ENCODE results near the gene MZF1. TPM values are rescaled to one million over a fixed set of nuclear protein-coding genes. Genes with fewer than 3 reads are reported as not detected.
"Not testable (repeated sequence)": the region's sequence is repeated elsewhere in the genome, so short reads cannot be mapped to it uniquely, and the experiment has no call there.

Gene MZF1
- total RNA-seq, 1 donor from 2014 or later = 15.8 TPM

DNA sequence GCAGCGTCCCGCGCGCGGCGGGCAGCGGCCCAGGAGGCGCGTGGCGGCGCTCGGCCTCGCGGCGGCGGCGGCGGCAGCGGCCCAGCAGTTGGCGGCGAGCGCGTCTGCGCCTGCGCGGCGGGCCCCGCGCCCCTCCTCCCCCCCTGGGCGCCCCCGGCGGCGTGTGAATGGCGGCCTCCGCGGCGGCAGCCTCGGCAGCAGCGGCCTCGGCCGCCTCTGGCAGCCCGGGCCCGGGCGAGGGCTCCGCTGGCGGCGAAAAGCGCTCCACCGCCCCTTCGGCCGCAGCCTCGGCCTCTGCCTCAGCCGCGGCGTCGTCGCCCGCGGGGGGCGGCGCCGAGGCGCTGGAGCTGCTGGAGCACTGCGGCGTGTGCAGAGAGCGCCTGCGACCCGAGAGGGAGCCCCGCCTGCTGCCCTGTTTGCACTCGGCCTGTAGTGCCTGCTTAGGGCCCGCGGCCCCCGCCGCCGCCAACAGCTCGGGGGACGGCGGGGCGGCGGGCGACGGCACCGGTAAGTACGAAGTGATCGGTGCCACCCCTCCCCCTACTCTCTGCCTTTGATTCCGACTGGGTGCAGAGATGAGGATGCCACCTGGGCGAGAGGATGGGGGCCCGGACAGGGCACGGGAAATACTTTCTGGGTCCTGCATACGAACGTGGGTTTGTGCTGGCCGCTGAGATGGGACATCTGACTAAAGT is 28.4 kb downstream of the MZF1 start:
- peaks cover 20% of the 10 kb centered on the region for H3K36me3 Mint-ChIP-seq (ENCODE audit: low read depth)
- peak overlapping the region; percentile 92 for H3K4me3 Mint-ChIP-seq (ENCODE audit: unreplicated experiment)
- H3K27ac Mint-ChIP-seq (ENCODE audit: unreplicated experiment) = peak overlapping the region; percentile 100
- H3K9me3 Mint-ChIP-seq (ENCODE audit: low read depth) = no peaks in the 10 kb centered on the region
- H3K27me3 Mint-ChIP-seq (ENCODE audit: low read depth) = peaks cover 5% of the 10 kb centered on the region
- DNase-seq (ENCODE audit: low spot score) = peak; percentile 83
- peaks cover 24% of the 10 kb centered on the region for H3K4me1 Mint-ChIP-seq (ENCODE audit: low read depth)
- TF ChIP-seq, protein P1, sequence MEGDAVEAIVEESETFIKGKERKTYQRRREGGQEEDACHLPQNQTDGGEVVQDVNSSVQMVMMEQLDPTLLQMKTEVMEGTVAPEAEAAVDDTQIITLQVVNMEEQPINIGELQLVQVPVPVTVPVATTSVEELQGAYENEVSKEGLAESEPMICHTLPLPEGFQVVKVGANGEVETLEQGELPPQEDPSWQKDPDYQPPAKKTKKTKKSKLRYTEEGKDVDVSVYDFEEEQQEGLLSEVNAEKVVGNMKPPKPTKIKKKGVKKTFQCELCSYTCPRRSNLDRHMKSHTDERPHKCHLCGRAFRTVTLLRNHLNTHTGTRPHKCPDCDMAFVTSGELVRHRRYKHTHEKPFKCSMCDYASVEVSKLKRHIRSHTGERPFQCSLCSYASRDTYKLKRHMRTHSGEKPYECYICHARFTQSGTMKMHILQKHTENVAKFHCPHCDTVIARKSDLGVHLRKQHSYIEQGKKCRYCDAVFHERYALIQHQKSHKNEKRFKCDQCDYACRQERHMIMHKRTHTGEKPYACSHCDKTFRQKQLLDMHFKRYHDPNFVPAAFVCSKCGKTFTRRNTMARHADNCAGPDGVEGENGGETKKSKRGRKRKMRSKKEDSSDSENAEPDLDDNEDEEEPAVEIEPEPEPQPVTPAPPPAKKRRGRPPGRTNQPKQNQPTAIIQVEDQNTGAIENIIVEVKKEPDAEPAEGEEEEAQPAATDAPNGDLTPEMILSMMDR (IDR thresholded peaks at IDR 0.05) = no peak

DNA sequence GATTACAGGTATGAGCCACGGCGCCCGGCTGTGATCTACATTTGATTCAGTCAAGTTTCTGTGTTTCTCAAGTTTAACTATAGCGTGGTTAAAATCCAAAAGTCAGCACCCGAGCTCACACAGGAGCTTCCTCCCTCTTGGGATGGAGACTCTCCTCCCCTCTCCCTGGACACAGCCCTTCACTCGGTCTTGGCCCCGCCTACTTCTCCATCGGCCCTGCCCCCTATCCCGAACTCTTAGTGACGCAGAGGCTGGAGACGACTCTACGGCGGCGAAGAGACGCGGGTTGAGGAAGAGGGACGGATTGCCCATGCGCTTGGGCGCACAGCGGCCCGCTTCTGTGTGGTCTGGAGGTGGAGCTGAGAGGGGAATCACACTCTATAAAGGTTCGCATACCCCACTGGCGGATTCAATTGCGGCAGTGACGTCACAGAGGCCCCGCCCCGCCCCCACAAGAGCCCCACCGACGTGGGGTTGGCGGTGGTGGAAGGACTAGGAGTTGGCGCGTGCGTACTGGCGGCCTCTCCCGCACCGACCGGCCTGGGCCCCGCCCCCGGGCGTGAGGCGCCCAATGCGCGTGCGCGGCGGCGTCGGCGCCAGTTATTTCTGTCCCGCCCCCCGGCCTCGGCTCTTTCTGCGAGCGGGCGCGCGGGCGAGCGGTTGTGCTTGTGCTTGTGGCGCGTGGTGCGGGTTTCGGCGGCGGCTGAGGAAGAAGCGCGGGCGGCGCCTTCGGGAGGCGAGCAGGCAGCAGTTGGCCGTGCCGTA is 29.1 kb downstream of the MZF1 start, which contains the start of gene TRIM28:
TRIM28 (plus strand) TSS at position 239 of the 765 bp plus-strand sequence. CDS start 694 bp downstream, outside the sequence.
- H3K27ac Mint-ChIP-seq (ENCODE audit: unreplicated experiment) = peak within 1 kb of the TSS; percentile 100

DNA sequence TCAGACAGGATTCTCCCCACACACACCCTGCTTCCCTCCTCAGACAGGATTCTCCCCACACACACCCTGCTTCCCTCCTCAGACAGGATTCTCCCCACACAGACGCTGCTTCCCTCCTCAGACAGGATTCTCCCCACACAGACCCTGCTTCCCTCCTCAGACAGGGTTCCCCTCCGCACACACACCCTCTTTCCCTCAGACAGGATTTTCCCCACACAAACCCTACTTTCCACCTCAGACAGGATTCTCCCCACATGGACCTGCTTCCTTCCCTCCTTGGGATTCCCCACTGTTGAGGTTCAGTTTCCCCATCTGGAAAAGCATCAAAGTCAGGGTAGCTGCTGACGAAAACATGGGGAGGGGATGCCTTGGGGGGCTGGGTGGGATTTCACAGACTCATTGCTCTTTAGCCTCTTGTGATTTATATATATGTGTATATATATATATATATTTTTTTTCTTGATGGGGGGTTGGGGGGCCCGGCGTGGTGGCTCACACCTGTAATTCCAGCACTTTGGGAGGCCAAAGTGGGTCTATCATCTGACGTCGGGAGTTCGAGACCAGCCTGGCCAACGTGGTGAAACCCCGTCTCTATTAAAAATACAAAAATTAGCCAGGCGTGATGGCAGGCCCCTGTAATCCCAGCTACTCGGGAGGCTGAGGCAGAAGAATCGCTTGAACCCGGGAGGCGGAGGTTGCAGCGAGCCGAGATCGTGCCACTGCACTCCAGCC is 30.3 kb downstream of the MZF1 start:
- peaks cover 12% of the 10 kb centered on the region for H3K27me3 Mint-ChIP-seq (ENCODE audit: low read depth)
- H3K27ac Mint-ChIP-seq (ENCODE audit: unreplicated experiment) = peak overlapping the region; percentile 100
- peak overlapping the region; percentile 28 for H3K4me3 Mint-ChIP-seq (ENCODE audit: unreplicated experiment)
- peaks cover 26% of the 10 kb centered on the region for H3K4me1 Mint-ChIP-seq (ENCODE audit: low read depth)
- DNase-seq (ENCODE audit: low spot score) = peak; percentile 15
- H3K9me3 Mint-ChIP-seq (ENCODE audit: low read depth) = not testable (repeated sequence)
- H3K36me3 Mint-ChIP-seq (ENCODE audit: low read depth) = peaks cover 11% of the 10 kb centered on the region

More for the DNA sequence above, 29.1 kb downstream of the MZF1 start, which contains the start of gene TRIM28:
- Mint-ChIP-seq H3K4me3 (ENCODE audit: unreplicated experiment) (peak within 1 kb of the TSS; percentile 92), H3K36me3 (ENCODE audit: low read depth) (peaks cover 16% of the 10 kb centered on the region), H3K9me3 (ENCODE audit: low read depth) (no peaks in the 10 kb centered on the region), H3K27me3 (ENCODE audit: low read depth) (peaks cover 10% of the 10 kb centered on the region), H3K4me1 (ENCODE audit: low read depth) (peaks cover 24% of the 10 kb centered on the region)
- TF ChIP-seq, protein P1 (IDR thresholded peaks at IDR 0.05) = peak; percentile 13
- peak; percentile 99 for DNase-seq (ENCODE audit: low spot score)

DNA sequence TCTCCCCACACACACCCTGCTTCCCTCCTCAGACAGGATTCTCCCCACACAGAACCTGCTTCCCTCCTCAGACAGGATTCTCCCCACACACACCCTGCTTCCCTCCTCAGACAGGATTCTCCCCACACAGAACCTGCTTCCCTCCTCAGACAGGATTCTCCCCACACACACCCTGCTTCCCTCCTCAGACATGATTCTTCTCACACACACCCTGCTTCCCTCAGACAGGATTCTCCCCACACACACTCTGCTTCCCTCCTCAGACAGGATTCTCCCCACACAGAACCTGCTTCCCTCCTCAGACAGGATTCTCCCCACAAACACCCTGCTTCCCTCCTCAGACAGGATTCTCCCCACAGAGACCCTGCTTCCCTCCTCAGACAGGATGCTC is 34.0 kb downstream of the MZF1 start:
- not testable (repeated sequence) for H3K4me3 Mint-ChIP-seq (ENCODE audit: unreplicated experiment); H3K27ac Mint-ChIP-seq (ENCODE audit: unreplicated experiment); DNase-seq (ENCODE audit: low spot score); H3K36me3 Mint-ChIP-seq (ENCODE audit: low read depth); H3K9me3 Mint-ChIP-seq (ENCODE audit: low read depth)
- peaks cover 12% of the 10 kb centered on the region for H3K27me3 Mint-ChIP-seq (ENCODE audit: low read depth)
- H3K4me1 Mint-ChIP-seq (ENCODE audit: low read depth) = peaks cover 10% of the 10 kb centered on the region

- H3K4me3 Mint-ChIP-seq (ENCODE audit: unreplicated experiment) = peak overlapping the region; percentile 33
- no peaks in the 10 kb centered on the region for H3K9me3 Mint-ChIP-seq (ENCODE audit: low read depth)
- no peaks in the 10 kb centered on the region for H3K36me3 Mint-ChIP-seq (ENCODE audit: low read depth)
- H3K4me1 Mint-ChIP-seq (ENCODE audit: low read depth) = peaks cover 5% of the 10 kb centered on the region
- peaks cover 14% of the 10 kb centered on the region for H3K27me3 Mint-ChIP-seq (ENCODE audit: low read depth)
- TF ChIP-seq, protein P1 (IDR thresholded peaks at IDR 0.05) = no peak
- peak; percentile 89 for DNase-seq (ENCODE audit: low spot score)
- H3K27ac Mint-ChIP-seq (ENCODE audit: unreplicated experiment) = no peak overlapping the region
Observed at GRCh38 chr19:58538257-58539168, 34.6 kb downstream of the MZF1 start.

All from chondrocyte (in vitro differentiated cells).